Tibial nerve (tissue), 4 donors: ENCODE data around the gene PHF20.

Experiments used
- CTCF ChIP-seq, 5 experiments: fragments of 200-600 bp in 3 of 5; fragments of 450-650 bp in 2 of 5; sonication (generic) in 3 of 5; IDR thresholded peaks; one replicate each; pipeline ENCODE4 v1.5.1; 2016 to 2019; ENCODE audit warnings: antibody characterized with exemption in 5 of 5, mild to moderate bottlenecking in 3 of 5, moderate library complexity in 2 of 5
- EP300 ChIP-seq, 2 donors: sonication (generic); formaldehyde crosslinking; IDR thresholded peaks; one replicate each; pipeline ENCODE4 v1.6.1; 2017; ENCODE audit warnings: antibody characterized with exemption in 2 of 2, mild to moderate bottlenecking in 1 of 2
- POLR2A ChIP-seq, 2 donors: fragments of 450-650 bp; IDR thresholded peaks; one replicate each; pipeline ENCODE4 v1.6.1; 2017; ENCODE audit warnings: antibody characterized with exemption in 2 of 2, mild to moderate bottlenecking in 2 of 2, moderate library complexity in 2 of 2

- TF ChIP-seq CTCF (IDR thresholded peaks at IDR 0.05): no peak
- TF ChIP-seq EP300 (IDR thresholded peaks at IDR 0.05): no peak
- TF ChIP-seq POLR2A (IDR thresholded peaks at IDR 0.05): no peak
These were observed 48.9 kb downstream of the PHF20 start for GRCh38 chr20:35820715-35821114.
